GM18861 (cell line): Measurements from ENCODE around the gene PIR.

Experiments used
- ATAC-seq: cut with Tn5 transposase; IDR thresholded peaks from one replicate; pipeline ENCODE4 v1.9.1; 2021; ENCODE audit not compliant: unreplicated experiment

PIR gene

GRCh38 chrX:15493118-15493962 is at the start of gene PIR:
PIR (minus strand) TSS chrX:15493333; CDS start chrX:15491257, 2,076 bp downstream.
- peak; percentile 91 for ATAC-seq

- ATAC-seq, result no peak
These were observed 37.2 kb upstream of the PIR start for GRCh38 chrX:15530318-15530717.

- ATAC-seq, result no peak
These were observed 36.0 kb upstream of the PIR start for GRCh38 chrX:15529165-15529564.

DNA sequence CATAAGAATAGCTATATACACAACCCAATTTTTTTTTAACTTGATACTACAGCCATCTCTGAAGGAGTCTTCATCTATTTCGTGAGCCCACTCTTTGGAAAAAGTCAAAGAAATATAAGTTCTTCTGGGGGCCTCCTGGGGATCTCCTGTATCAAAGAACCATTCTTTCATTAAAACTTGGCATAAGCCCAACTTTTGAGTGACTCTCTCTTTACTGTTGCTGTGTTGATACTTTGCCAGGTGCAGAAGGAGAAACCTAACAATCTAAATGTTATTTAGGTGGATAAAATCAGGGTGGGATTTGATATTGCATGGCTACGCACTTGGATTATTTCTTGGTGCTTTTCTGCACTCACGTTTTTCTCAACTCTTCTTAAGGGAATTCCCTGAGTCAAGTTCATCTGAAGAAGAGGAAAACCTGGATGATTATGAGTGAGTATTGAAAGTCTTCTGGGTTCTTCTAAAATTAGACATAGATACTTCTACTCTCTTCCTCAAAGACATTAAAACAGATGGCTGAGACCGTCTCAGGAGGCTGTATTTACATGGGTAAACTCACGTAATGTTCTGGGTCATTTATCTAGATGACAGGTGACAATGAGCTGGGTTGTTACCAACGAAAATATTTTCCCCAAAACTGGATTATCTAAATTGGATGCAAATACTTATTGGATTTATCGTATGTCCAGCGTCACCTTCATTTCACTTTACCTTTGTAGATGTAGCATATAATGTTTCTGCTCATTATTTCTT is 32.7 kb upstream of the PIR start:
- ATAC-seq, result no peak

GRCh38 chrX:15524417-15524816 is 31.3 kb upstream of the PIR start:
- ATAC-seq, result no peak

- no peak for ATAC-seq
These were observed 30.0 kb upstream of the PIR start for GRCh38 chrX:15523088-15523487.

- ATAC-seq, result no peak
These were observed 29.3 kb upstream of the PIR start for GRCh38 chrX:15522464-15522863.

GRCh38 chrX:15515931-15516330 is 22.8 kb upstream of the PIR start:
- no peak for ATAC-seq

GRCh38 chrX:15514279-15514678 is 21.1 kb upstream of the PIR start:
- no peak for ATAC-seq

DNA sequence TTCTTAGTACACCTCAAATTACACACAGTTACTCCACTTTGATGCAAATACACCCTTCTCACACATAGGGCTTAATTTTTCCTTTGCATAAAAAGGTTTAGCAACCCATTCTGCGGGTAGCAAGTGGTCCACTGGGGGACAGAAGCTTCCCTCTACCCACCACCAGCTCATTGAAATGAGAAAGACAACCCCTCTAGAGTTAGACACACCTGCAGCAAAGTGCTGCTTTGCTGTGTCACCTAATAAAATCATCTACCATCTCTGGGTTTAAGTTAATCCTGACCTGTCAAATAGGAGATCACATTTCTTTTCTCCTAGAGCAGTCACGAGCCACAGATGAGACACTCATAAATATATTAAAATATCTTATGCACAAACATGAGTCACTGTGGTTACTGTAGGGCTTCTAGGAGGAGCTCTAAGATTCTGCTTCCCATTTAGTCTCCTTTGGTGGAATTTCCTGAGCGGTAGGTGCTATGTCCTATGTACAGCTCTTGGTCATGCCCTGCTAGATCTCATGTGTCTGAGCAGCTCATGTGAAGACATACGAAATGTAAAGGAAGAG is 19.4 kb upstream of the PIR start:
- no peak for ATAC-seq

DNA sequence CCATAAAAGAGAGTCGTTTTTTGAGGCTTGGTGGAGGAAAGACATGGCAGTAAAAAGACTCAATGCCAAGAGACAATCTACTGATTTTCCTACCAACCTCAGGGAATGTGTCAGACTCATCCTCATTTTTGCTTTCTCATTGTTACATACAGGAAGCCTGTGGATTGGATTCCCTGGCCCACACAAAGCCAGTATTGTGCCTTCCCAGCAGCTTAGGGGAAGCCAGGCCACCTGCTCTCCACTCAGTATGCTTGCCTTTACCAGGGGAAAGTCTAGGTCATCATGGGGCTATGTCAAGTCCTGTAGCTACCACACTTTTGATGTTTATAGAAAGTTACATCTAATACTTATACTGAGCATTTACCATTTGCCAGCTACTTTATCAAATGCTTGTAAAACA is 18.4 kb upstream of the PIR start:
- no peak for ATAC-seq

DNA sequence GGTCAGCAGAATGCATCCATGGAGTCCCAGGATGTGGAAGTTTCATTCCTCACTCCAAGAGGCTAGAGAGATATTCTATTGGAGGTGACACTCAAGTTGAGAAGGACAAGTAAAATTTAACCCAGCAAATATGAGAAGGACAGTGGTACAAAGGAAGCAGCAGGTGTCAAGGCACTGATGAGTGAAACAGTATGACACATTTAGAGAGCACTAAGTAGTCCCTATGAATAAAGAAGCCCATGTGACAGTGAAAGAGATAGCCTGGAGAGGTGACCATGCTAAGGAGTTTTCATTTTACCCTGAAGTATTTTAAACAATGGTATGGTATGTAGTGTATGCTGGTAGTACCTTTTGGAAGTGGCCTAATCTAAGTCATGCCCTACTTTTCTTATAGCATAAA is 16.7 kb upstream of the PIR start:
- no peak for ATAC-seq

GRCh38 chrX:15507005-15507404 is 13.9 kb upstream of the PIR start:
- ATAC-seq, result no peak

- no peak for ATAC-seq
These were observed 12.0 kb upstream of the PIR start for GRCh38 chrX:15505101-15505500.

DNA sequence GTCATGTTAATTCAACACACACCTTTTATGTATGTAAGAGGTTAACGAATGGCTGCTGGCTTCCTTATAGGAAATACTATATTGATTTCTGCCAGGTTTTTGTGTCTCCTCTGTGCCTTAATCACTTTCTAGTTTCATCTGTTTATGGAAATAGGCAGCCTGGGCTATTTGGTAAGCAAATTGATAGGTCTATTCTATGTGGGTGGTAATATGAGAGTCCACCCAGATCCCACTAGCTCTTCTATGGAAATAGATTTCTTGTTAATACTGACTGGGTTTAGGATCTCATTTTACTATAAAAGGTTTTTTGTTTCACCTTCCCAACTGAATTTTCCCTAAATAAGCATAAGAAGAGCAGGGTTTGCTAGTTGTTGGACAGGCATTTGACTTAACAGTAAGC is 11.5 kb upstream of the PIR start:
- no peak for ATAC-seq

DNA sequence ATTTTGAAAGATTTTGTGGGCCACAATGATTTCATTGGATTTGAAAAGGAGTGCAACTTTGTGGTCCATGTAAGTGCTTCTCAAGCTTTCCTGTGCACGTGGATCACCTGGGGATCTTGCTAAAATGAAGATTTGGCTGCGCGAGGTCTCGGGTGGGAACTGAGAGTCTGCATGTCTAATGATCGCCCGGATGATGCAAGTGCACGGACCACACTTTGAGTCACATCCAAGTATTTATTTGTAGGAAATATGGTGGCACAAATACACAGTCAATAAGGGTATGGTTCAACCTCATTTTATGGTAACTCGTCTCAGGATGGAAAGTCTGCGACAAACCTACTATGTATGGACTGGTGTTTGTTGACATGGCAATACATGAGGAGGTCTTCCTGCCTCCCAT is 8.4 kb upstream of the PIR start:
- ATAC-seq, result no peak

- ATAC-seq, result no peak
These were observed 7.4 kb upstream of the PIR start, which contains the start of gene BMX for GRCh38 chrX:15500497-15500966. BMX (plus strand) TSS chrX:15500807; CDS start chrX:15508354, 7,547 bp downstream.

GRCh38 chrX:15499976-15500375 is 6.8 kb upstream of the PIR start:
- ATAC-seq, result no peak

GRCh38 chrX:15498741-15499140 is 5.6 kb upstream of the PIR start:
- no peak for ATAC-seq

GRCh38 chrX:15497865-15498264 is 4.7 kb upstream of the PIR start:
- ATAC-seq, result no peak

GRCh38 chrX:15496824-15497223 is 3.7 kb upstream of the PIR start:
- no peak for ATAC-seq

DNA sequence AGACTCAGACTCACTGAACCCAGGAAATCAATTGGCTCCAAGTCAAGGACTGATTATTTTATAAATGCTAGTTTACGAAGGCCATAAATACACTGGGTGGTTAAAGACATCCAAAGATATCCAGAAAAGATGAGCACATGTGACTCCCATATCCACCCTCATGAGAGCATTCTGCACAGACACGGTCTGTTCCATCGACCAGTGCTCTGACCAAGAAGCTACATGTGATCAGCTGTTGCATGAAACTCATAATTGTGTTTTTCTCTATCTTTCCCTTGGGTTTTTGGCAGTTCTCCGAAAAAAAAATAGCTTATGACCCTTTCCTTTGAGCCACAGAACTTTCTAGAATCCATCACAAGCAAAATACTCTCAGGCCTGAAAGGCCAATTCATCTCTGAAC is 2.7 kb upstream of the PIR start:
- ATAC-seq, result no peak
